Activated T-helper 17 cell treated with anti-CD3 and anti-CD28 coated beads, Interleukin-2, amount 50 U/mL, for 72 hours (primary cell): Measurements from ENCODE around the gene COPE. TPM values are rescaled to one million over a fixed set of nuclear protein-coding genes. Genes with fewer than 3 reads are reported as not detected.

ENCODE experiments used
- ATAC-seq: fragments of 150-1000 bp; cut with Tn5 transposase; replicated peaks from 2 replicates; pipeline ENCODE4 v1.10.0; 2021; ENCODE audit warnings: mild to moderate bottlenecking, moderate library complexity
- H3K27ac Mint-ChIP-seq: one replicate; pipeline ENCODE4 v1.8.0; 2022; ENCODE audit warnings: mixed read lengths
- H3K27me3 Mint-ChIP-seq: one replicate; pipeline ENCODE4 v1.8.0; 2022; ENCODE audit warnings: mixed read lengths
- H3K36me3 Mint-ChIP-seq: one replicate; pipeline ENCODE4 v1.8.0; 2022; ENCODE audit warnings: low read depth, mild to moderate bottlenecking, mixed read lengths
- H3K4me1 Mint-ChIP-seq: one replicate; pipeline ENCODE4 v1.8.0; 2022; ENCODE audit warnings: mixed read lengths
- H3K4me3 Mint-ChIP-seq: one replicate; pipeline ENCODE4 v1.8.0; 2022; ENCODE audit warnings: mild to moderate bottlenecking, mixed read lengths
- H3K9me3 Mint-ChIP-seq: one replicate; pipeline ENCODE4 v1.8.0; 2022; ENCODE audit warnings: mixed read lengths
- total RNA-seq, 2 donors: library from RNA; stranded (reverse); gene quantifications; one replicate each; pipeline ENCODE4 v1.2.3, GENCODE V29; 2022

Gene COPE
- total RNA-seq, 2 donors from 2014 or later: 166 to 171 TPM

GRCh38 chr19:18878858-18879578, 40.2 kb downstream of the COPE start:
- Mint-ChIP-seq H3K27me3 (no peaks in the 10 kb centered on the region), H3K36me3 (no peaks in the 10 kb centered on the region), H3K4me3 (no peak overlapping the region), H3K4me1 (no peaks in the 10 kb centered on the region), H3K27ac (no peak overlapping the region), H3K9me3 (no peaks in the 10 kb centered on the region)
- ATAC-seq: no peak

- no peak overlapping the region for H3K27ac Mint-ChIP-seq
These were observed 41.0 kb downstream of the COPE start for GRCh38 chr19:18878058-18878797.

DNA sequence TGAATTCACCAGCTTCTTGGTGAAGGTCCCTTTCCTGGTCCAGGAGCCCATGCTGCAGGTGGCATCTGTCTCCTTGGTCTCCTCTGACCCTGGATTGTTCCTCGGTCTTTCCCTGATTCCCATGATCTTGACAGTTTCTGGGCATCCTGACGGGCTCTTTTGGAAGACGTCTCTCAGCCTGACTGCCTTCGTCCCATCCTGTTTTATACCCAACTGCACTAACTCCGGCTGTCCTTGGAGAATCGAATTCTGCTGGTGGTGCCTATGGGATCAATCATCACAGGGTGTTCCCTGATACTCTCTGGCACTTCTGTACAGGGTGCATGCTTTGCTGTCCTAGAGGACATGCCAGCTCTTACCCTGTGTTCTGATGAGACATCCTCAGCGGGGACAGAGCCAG, 42.3 kb downstream of the COPE start:
- Mint-ChIP-seq H3K27ac (no peak overlapping the region), H3K4me3 (no peak overlapping the region), H3K9me3 (no peaks in the 10 kb centered on the region), H3K27me3 (no peaks in the 10 kb centered on the region), H3K4me1 (no peaks in the 10 kb centered on the region), H3K36me3 (no peaks in the 10 kb centered on the region)
- no peak for ATAC-seq

More at GRCh38 chr19:18878058-18878797, 41.0 kb downstream of the COPE start:
- Mint-ChIP-seq H3K27me3 (no peaks in the 10 kb centered on the region), H3K9me3 (no peaks in the 10 kb centered on the region), H3K4me1 (no peaks in the 10 kb centered on the region), H3K36me3 (no peaks in the 10 kb centered on the region), H3K4me3 (no peak overlapping the region)
- no peak for ATAC-seq

- Mint-ChIP-seq H3K4me1 (no peaks in the 10 kb centered on the region), H3K27ac (no peak overlapping the region), H3K36me3 (peaks cover 4% of the 10 kb centered on the region), H3K9me3 (no peaks in the 10 kb centered on the region), H3K27me3 (no peaks in the 10 kb centered on the region), H3K4me3 (no peak overlapping the region)
- no peak for ATAC-seq
These were observed 43.5 kb downstream of the COPE start for GRCh38 chr19:18875726-18876125.

- Mint-ChIP-seq H3K27ac (peak overlapping the region; percentile 61), H3K36me3 (peaks cover 25% of the 10 kb centered on the region), H3K4me3 (no peak overlapping the region), H3K4me1 (no peaks in the 10 kb centered on the region), H3K9me3 (no peaks in the 10 kb centered on the region), H3K27me3 (no peaks in the 10 kb centered on the region)
- no peak for ATAC-seq
These were observed 47.6 kb downstream of the COPE start for GRCh38 chr19:18871543-18871942.

- Mint-ChIP-seq H3K27me3 (no peaks in the 10 kb centered on the region), H3K36me3 (peaks cover 34% of the 10 kb centered on the region), H3K9me3 (no peaks in the 10 kb centered on the region), H3K4me3 (peak overlapping the region; percentile 17), H3K27ac (peak overlapping the region; percentile 61), H3K4me1 (no peaks in the 10 kb centered on the region)
- ATAC-seq: no peak
These were observed 48.5 kb downstream of the COPE start for GRCh38 chr19:18870531-18871172.

DNA sequence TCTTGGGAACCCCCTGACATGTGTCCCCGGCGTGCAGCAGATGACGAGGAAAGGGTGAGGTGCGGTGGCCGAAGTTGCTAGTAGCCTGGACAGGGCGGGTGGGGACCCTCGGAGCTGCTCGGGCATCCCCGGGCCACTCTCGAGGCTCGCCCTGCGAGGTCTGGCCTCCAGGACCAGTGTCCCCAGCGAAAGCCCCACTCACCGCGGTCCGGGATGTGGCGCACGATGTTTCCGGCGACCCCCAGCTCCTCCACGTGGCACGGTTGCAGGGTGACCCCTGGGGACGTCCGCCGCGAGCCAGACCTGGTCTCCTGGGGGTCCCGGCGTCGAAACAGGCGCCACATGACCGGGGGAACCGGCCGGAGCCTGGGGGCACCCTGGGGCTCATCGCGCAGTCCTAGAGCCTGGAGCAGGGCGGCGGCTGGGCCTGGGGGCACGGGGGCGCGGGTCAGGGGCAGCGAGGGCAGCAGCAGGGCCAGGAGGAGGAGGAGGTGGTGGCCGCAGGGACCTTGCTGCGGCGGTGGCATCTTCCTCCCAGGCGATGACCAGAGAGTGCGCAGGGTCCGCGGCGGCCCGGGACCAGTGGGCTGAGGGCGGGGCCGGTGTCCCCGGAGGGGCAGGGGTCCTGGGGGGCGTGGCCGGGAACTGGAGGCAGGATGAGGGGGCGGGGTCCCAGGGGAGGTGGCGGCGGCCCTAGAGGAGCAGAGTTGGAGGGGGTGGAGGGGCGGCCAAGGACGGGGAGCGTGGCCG, 49.2 kb downstream of the COPE start:
- H3K36me3 Mint-ChIP-seq: peaks cover 41% of the 10 kb centered on the region
- no peaks in the 10 kb centered on the region for H3K27me3 Mint-ChIP-seq
- H3K4me3 Mint-ChIP-seq: no peak overlapping the region
- no peaks in the 10 kb centered on the region for H3K9me3 Mint-ChIP-seq
- H3K27ac Mint-ChIP-seq: no peak overlapping the region
- ATAC-seq: no peak
- H3K4me1 Mint-ChIP-seq: no peaks in the 10 kb centered on the region

- Mint-ChIP-seq H3K27me3 (no peaks in the 10 kb centered on the region), H3K36me3 (peaks cover 49% of the 10 kb centered on the region), H3K27ac (no peak overlapping the region), H3K4me3 (no peak overlapping the region), H3K9me3 (no peaks in the 10 kb centered on the region), H3K4me1 (no peaks in the 10 kb centered on the region)
- ATAC-seq: no peak
These were observed 50.1 kb downstream of the COPE start for GRCh38 chr19:18869023-18869618.

DNA sequence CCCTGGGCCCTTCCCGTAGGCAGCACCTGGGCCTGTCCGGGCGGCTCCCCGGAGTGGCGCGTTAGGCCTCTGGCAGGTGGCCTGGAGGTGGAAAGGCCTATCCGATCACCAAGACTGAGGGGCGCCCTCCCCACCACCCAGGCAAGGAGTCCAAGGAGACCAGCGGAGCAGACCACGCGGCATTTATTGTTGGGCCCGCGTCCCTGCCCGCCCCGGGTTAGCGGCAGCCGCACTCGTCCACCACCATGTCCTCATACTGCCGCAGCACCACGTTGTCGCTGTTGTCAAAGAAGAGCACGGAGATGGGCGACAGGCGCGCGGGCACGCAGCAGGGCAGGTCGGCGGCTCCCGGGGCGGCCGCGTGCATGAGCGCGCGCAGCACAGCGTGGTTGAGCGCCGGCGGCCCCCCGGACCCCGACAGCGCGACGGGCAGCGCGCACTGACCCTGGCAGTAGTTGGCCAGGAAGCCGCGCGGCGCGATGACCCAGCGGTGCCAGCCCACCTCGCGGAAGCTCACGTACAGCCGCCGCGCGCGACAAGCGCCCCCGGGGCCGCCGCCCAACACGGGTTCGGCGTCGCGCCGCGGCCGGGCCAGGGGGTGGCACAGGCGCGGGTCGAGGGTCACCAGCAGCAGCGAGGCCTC, 50.7 kb downstream of the COPE start:
- no peak for ATAC-seq
- no peaks in the 10 kb centered on the region for H3K27me3 Mint-ChIP-seq
- no peak overlapping the region for H3K27ac Mint-ChIP-seq
- no peaks in the 10 kb centered on the region for H3K4me1 Mint-ChIP-seq
- H3K9me3 Mint-ChIP-seq: no peaks in the 10 kb centered on the region
- H3K36me3 Mint-ChIP-seq: peaks cover 56% of the 10 kb centered on the region
- H3K4me3 Mint-ChIP-seq: no peak overlapping the region

GRCh38 chr19:18867751-18868150, 51.4 kb downstream of the COPE start:
- no peaks in the 10 kb centered on the region for H3K27me3 Mint-ChIP-seq
- no peaks in the 10 kb centered on the region for H3K4me1 Mint-ChIP-seq

GRCh38 chr19:18867199-18867598, 52.0 kb downstream of the COPE start:
- H3K27ac Mint-ChIP-seq: no peak overlapping the region
- no peak overlapping the region for H3K4me3 Mint-ChIP-seq
- no peaks in the 10 kb centered on the region for H3K4me1 Mint-ChIP-seq
- no peaks in the 10 kb centered on the region for H3K9me3 Mint-ChIP-seq
- ATAC-seq: no peak
- peaks cover 69% of the 10 kb centered on the region for H3K36me3 Mint-ChIP-seq
- no peaks in the 10 kb centered on the region for H3K27me3 Mint-ChIP-seq

More at GRCh38 chr19:18867751-18868150, 51.4 kb downstream of the COPE start:
- ATAC-seq: no peak
- Mint-ChIP-seq H3K27ac (no peak overlapping the region), H3K9me3 (no peaks in the 10 kb centered on the region), H3K36me3 (peaks cover 63% of the 10 kb centered on the region), H3K4me3 (no peak overlapping the region)

DNA sequence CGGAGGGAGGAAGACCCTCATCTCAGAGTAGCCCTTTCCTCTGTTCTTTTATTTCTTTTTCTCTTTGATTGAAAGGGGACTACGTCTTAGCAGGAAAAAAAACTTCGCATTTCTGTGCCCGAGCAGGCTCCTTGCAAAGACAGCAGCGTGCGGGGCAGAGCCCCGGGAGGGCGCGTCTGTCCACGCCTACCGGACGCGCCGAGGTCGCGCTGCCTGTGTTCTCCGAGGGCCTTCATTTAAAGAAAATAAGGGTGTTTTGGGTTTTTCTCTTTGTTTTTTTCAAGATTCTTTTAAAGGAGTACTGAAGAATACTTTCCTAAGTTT, 52.4 kb downstream of the COPE start:
- no peak overlapping the region for H3K27ac Mint-ChIP-seq

DNA sequence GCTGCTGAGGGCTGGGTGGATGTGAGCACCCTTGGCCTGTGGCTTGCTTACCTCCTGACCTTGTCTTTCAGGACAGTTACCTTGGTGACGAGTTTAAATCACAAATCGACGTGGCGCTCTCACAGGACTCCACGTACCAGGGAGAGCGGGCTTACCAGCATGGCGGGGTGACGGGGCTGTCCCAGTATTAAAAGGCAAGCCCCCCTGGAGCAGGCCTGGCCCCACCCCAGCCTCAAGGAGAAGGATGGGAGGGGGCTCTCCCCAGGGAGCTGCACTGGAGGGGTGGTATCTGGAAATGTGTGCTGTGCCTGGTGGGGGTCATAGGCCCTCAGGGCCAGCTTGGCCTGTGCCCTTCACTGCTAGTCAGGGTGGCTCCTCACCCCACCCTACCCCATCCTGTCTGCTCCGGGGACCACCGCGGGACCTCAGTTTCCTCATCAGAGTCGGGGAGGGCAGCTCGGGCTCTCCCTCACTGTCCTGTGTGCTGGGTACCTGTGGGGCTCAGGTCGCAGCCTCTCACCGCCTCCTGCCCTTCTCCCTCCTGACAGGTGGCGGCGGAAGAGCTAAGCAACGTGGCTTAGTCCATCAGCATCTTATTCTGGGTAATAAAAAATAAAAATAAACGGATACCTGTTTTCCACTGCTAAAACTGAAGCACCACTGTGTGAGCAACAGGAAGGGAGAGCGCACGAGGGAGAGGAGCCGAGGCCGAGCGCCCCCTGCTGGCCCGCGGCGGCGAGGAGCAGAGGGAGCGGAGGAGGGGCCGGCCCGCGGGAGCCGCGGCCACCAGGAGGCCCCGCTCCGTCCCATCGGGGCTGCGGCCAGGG, 53.0 kb downstream of the COPE start:
- H3K36me3 Mint-ChIP-seq: peaks cover 79% of the 10 kb centered on the region
- no peak overlapping the region for H3K27ac Mint-ChIP-seq
- no peaks in the 10 kb centered on the region for H3K27me3 Mint-ChIP-seq
- ATAC-seq: peak; percentile 92
- H3K9me3 Mint-ChIP-seq: no peaks in the 10 kb centered on the region
- no peak overlapping the region for H3K4me3 Mint-ChIP-seq
- H3K4me1 Mint-ChIP-seq: no peaks in the 10 kb centered on the region

More for the DNA sequence above, 52.4 kb downstream of the COPE start:
- no peak for ATAC-seq
- Mint-ChIP-seq H3K36me3 (peaks cover 73% of the 10 kb centered on the region), H3K9me3 (no peaks in the 10 kb centered on the region), H3K4me1 (no peaks in the 10 kb centered on the region), H3K4me3 (no peak overlapping the region), H3K27me3 (no peaks in the 10 kb centered on the region)
